Neural progenitor cell (in vitro differentiated cells): ENCODE measurements around the gene TRIM69.

Experiments
- EZH2 ChIP-seq: fragments of 200-600 bp; sonication (generic); IDR thresholded peaks from 2 replicates; pipeline ENCODE4 v1.6.1; 2017; ENCODE audit warnings: antibody characterized with exemption, mild to moderate bottlenecking, moderate library complexity
- TF ChIP-seq, protein P1 (sequence below): fragments of 200-600 bp; sonication (generic); IDR thresholded peaks from 2 replicates; pipeline ENCODE4 v1.5.1; 2017; ENCODE audit warnings: antibody characterized with exemption, mild to moderate bottlenecking

DNA sequence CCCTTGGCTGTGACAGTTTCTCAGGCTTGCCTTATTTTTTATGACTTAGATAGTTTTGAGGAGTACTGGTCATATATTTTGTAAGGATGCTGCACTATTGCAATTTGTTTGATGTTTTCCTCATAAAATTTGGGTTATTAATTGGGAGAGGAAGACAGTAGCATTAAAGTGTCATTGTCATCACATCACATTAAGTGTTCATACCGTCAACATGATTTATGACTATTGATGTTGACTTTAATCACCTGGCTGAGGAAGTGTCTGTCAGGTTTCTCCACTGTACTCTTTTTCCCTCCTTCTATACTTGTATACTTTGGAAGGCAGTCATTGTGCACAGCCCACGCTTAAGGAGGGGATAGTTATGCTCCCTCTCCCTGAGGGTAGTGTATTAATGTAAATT, 26.9 kb downstream of the TRIM69 start:
- TF ChIP-seq, protein P1, sequence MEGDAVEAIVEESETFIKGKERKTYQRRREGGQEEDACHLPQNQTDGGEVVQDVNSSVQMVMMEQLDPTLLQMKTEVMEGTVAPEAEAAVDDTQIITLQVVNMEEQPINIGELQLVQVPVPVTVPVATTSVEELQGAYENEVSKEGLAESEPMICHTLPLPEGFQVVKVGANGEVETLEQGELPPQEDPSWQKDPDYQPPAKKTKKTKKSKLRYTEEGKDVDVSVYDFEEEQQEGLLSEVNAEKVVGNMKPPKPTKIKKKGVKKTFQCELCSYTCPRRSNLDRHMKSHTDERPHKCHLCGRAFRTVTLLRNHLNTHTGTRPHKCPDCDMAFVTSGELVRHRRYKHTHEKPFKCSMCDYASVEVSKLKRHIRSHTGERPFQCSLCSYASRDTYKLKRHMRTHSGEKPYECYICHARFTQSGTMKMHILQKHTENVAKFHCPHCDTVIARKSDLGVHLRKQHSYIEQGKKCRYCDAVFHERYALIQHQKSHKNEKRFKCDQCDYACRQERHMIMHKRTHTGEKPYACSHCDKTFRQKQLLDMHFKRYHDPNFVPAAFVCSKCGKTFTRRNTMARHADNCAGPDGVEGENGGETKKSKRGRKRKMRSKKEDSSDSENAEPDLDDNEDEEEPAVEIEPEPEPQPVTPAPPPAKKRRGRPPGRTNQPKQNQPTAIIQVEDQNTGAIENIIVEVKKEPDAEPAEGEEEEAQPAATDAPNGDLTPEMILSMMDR, result no peak
- no peak for TF ChIP-seq EZH2
